HAP-1 (cell line): ENCODE measurements around the gene PTPRR.

ENCODE experiments used
- DNase-seq, 2 experiments: peaks; one replicate each; pipeline ENCODE4 v3.0.0-alpha.2; 2016 to 2020; ENCODE audit warnings: low spot score in 2 of 2
- H3K27me3 ChIP-seq: fragments of 250-450 bp; sonication (Bioruptor Pico); 2 replicates; pipeline ENCODE4 v1.5.1; 2020; ENCODE audit warnings: low read depth, mild to moderate bottlenecking, moderate library complexity
- H3K36me3 ChIP-seq: fragments of 250-450 bp; sonication (Bioruptor Pico); replicated peaks from 2 replicates; pipeline ENCODE4 v1.5.1; 2020; ENCODE audit warnings: mild to moderate bottlenecking
- H3K4me1 ChIP-seq: fragments of 250-450 bp; sonication (Bioruptor Pico); 2 replicates; pipeline ENCODE4 v1.5.1; 2020; ENCODE audit warnings: mild to moderate bottlenecking
- H3K4me3 ChIP-seq: fragments of 250-450 bp; sonication (Bioruptor Pico); 2 replicates; pipeline ENCODE4 v1.5.1; 2020; ENCODE audit warnings: mild to moderate bottlenecking, moderate library complexity
- H3K9me3 ChIP-seq: fragments of 250-450 bp; sonication (Bioruptor Pico); 2 replicates; pipeline ENCODE4 v1.5.1; 2020; ENCODE audit warnings: mild to moderate bottlenecking, moderate library complexity
- in situ Hi-C: fragments of 300-500 bp; cut with MboI; formaldehyde crosslinking; loops from 3 replicates; pipeline ENCODE4 v1.14.3; 2020; ENCODE audit warnings: low sequenced_read_pairs, inconsistent platforms, mixed read lengths

PTPRR gene

DNA sequence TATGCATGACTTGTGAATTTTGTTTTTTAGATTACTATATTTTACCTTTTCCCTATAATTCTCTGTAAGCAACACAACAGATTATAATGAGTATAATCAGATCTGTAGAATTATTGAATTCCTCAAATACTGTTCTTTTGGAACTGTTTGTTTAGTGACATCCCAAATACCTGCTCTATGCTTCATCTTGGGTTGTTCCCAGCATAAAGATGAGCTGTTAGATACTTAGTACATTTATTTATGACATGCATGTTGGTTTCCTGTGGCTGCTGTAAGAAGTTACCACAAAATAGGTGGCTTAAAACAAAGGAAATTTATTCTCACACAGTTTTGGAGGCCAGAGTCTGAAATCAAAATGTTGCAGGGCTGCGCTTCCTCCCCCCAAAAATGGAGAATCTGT, 78.4 kb downstream of the PTPRR start:
- Histone ChIP-seq H3K4me1 (no peaks in the 10 kb centered on the region), H3K36me3 (no peaks in the 10 kb centered on the region), H3K9me3 (no peaks in the 10 kb centered on the region), H3K4me3 (no peak overlapping the region), H3K27me3 (0 out of 2 replicates have a peak, but pooled peaks cover 12% of the 10 kb centered on the region)
- no peak for DNase-seq
- in situ Hi-C loops = no loop called here

DNA sequence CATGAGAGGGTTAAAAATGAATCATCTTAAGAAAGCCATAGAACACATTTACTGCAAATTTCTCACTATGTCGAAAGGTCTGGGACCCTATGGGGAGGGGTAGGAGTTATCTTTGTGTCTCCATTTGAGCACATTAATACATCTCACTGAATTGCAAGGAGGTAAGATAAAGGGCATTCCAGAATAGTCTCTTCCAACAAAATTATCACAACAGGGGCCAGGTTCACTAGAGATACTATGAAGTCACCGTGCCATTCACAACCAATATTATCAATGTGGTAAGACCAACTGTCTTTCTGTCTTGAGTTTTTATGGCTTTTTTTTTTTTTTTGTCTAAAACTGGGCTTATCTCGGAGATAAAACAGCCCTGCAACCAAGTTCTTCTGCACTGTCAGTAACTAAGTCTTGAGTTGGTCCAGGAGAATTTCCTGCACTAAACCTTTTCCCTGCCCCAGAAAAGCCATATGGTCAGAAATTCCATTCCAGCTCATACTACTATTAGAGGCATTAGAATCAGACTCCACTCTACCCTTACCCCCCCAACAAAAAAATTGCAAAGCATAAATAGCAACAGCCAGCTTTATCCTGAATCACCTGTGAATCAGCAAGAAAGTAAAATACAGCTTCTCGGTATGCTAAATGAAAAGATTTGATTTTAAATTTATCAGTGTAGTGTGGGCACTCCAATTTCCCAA, 79.7 kb downstream of the PTPRR start:
- Histone ChIP-seq H3K4me1 (no peaks in the 10 kb centered on the region), H3K4me3 (no peak overlapping the region), H3K9me3 (no peaks in the 10 kb centered on the region), H3K36me3 (no peaks in the 10 kb centered on the region), H3K27me3 (0 out of 2 replicates have a peak, but pooled peaks cover 9% of the 10 kb centered on the region)
- DNase-seq = no peak
- in situ Hi-C loops = no loop called here

DNA sequence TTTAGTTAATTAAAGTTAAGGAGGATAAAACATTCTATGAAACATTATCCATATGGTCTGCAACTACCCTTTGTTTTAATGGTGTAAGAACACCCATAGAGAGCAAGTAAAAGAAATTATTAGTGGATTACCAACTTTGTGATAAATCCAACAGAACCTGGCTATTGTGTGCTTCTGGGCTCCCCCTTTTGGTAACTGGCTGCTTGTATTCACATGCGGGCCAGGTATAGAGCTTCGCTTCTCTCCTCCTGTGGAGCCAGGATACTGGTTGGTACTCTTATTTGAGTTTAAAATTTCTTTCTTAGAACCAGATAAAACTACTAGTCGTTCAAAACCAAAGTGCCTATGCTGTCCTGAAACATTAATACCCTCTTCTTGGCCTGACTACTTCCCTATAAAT, 81.0 kb downstream of the PTPRR start:
- no peak for DNase-seq
- Histone ChIP-seq H3K4me3 (no peak overlapping the region), H3K9me3 (no peaks in the 10 kb centered on the region), H3K4me1 (no peaks in the 10 kb centered on the region), H3K36me3 (no peaks in the 10 kb centered on the region), H3K27me3 (0 out of 2 replicates have a peak, but pooled peaks cover 2% of the 10 kb centered on the region)
- in situ Hi-C loops = no loop called here

DNA sequence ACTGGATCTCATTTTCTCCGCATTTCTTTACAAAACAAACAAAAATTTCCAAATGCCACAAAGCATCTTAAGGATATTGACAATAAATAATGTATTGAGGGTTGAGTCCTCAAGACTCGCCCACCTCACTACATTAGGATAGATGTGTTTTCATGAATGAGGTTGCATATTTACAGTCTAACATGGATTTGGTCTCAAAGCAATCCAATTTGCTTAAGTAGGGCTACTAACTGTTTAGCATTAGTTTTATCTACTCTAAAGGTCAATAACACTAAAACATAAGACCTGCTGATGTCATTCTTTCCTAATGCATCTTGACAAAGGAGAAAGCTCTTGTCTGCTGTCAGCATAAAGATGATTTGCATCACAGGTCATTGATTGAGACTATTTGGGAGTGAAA, 82.4 kb downstream of the PTPRR start:
- DNase-seq = no peak
- no peaks in the 10 kb centered on the region for H3K9me3 ChIP-seq
- H3K4me1 ChIP-seq = no peaks in the 10 kb centered on the region
- H3K4me3 ChIP-seq = no peak overlapping the region
- H3K36me3 ChIP-seq = no peaks in the 10 kb centered on the region
- H3K27me3 ChIP-seq = 0 out of 2 replicates have a peak, but pooled peaks cover 2% of the 10 kb centered on the region
- in situ Hi-C loops = no loop called here

DNA sequence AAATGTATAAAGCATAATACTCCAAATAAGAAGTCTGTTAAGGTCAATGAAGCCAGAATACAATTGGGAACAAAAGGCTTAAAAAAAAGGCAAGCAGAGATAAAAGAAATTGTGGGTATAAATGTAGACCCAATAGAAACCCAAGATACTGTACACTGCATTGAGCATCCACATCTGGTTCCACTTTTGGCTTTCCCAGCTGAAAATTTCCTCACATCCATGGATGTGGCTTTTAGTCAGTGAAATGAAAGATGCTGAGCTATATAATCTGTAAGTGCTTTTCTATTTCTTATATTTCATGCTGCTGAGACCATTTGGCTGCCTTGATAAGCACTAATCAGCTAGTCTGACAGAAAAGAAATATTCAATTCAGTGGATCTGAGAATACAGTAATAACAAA, 83.5 kb downstream of the PTPRR start:
- in situ Hi-C loops = no loop called here
- Histone ChIP-seq H3K4me1 (no peaks in the 10 kb centered on the region), H3K27me3 (0 out of 2 replicates have a peak, but pooled peaks cover 2% of the 10 kb centered on the region), H3K36me3 (no peaks in the 10 kb centered on the region), H3K4me3 (no peak overlapping the region), H3K9me3 (no peaks in the 10 kb centered on the region)
- DNase-seq = no peak

DNA sequence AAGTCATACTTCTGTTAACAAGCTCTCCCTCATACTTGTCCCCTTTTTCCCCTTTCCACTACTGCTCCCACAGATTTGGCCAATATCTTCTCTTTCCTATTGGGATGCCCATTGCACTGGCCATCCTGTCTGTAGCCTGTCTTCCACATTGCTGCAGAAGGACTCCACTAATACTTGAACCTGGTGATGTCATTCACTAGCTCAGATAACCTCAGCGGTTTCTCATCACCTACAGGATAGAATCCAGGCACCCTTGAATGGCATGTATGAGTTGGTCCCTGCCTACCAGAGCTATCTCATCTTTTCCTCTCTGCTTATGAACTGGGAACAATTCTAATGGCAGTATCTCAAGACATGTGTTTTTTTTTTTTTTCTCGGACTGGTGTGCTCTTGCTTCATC, 84.6 kb downstream of the PTPRR start:
- no peak for DNase-seq
- Histone ChIP-seq H3K4me3 (no peak overlapping the region), H3K9me3 (no peaks in the 10 kb centered on the region), H3K27me3 (no peaks in the 10 kb centered on the region), H3K4me1 (no peaks in the 10 kb centered on the region), H3K36me3 (no peaks in the 10 kb centered on the region)
- in situ Hi-C loops = no loop called here

DNA sequence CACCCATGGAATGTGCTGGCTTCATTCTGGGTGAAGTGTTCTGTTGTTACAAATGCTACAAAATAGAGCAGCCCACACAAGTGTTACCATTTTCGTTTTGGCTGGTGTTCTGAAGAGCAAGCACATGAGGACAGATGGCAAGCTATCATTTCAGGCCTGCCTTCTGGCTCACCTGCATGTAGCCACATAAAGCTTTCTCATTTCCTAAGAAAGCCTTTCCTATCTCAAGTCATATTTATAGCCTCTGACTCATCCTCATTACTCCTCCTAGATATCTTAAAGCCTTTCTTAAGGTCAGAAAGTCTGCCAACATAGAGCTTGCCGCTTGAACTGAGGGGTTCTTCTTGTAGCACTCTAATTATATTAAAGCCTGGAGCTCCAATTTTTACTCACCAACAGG, 89.0 kb downstream of the PTPRR start:
- in situ Hi-C loops = no loop called here
- DNase-seq = no peak
- no peaks in the 10 kb centered on the region for H3K9me3 ChIP-seq
- H3K27me3 ChIP-seq = peaks cover 3% of the 10 kb centered on the region; the same call in 1 of the 2 replicates
- no peaks in the 10 kb centered on the region for H3K4me1 ChIP-seq
- no peak overlapping the region for H3K4me3 ChIP-seq
- no peaks in the 10 kb centered on the region for H3K36me3 ChIP-seq

DNA sequence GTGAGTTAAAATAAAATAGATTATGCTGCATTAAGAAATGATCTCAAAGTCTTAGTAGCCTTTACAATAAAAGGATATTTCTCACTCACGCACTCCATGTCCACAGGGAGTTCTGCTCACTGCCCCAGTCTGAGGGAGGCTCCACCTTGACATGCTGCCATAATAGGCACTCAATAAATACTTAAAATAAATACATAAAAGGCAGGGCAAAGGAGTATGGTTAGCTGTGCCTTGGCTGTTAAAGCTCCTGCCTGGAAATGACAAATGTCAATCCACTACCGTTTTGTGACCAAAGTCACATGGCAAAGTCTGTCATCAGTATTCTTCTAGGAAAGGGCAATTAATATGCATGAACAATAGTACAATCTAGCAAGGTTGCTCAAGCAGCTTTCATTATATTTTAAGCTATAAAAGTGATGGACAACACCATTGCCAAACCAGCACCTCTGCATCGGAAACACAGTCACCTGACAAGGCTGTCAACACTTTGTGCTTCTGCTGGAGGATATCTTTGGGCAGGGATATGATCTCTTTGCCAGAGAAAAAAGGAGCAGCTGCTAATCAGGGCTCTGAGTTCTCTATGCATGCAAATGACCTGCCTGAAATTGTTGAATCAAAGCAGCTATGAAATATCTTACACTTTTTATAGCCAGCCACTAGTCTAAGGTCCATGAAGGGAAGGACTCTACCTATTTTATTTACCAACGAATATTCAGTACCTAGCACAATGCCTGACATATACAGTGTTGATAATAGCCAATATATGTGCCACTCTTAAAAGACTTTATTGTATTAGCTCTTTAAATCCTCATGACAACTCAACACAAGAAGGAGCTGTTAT, 90.1 kb downstream of the PTPRR start:
- DNase-seq = no peak
- in situ Hi-C loops = no loop called here

DNA sequence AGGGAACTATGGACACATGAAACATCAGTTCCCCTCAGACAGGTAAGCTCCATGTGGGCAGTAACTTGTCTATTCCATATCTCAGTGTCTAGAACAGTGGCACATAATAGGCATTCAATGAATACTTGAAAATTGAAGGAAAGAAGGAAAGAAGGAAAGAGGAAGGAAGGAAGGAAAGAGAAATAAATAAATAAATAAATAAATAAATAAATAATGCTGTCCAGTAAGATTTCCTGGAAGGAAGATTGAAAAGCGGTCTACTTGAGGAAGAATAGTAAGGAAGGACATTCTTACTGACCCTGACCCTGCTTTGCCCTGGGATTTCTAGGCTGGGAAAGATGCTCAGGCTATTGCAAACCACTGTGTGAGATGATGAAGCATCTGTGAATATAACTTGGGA, 91.5 kb downstream of the PTPRR start:
- Histone ChIP-seq H3K4me3 (no peak overlapping the region), H3K36me3 (no peaks in the 10 kb centered on the region), H3K27me3 (peaks cover 3% of the 10 kb centered on the region; the same call in 1 of the 2 replicates), H3K9me3 (no peaks in the 10 kb centered on the region), H3K4me1 (no peaks in the 10 kb centered on the region)
- DNase-seq = no peak
- in situ Hi-C loops = no loop called here

More for the DNA sequence above, 90.1 kb downstream of the PTPRR start:
- Histone ChIP-seq H3K4me3 (no peak overlapping the region), H3K36me3 (no peaks in the 10 kb centered on the region), H3K9me3 (no peaks in the 10 kb centered on the region), H3K27me3 (peaks cover 3% of the 10 kb centered on the region; the same call in 1 of the 2 replicates), H3K4me1 (no peaks in the 10 kb centered on the region)

DNA sequence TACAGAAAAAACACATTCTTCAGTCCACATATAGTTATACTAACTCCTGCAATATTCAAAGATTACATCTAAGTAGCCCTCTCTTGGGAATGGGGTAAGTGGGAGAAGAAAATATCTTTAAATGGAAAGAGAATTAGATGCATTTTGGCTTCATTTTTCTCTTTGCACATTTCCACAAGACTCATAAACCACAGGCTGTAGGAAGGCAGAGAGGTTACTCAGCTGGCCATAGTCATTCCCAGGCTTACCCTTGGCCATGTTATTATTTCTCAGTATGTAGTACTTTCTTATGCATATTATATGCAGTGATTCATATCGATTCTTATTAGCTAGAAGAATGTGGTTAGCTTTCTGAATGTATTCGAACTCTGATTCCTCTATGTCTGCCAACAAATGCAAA, 92.2 kb downstream of the PTPRR start:
- Histone ChIP-seq H3K9me3 (no peaks in the 10 kb centered on the region), H3K4me3 (no peak overlapping the region), H3K27me3 (peaks cover 3% of the 10 kb centered on the region; the same call in 1 of the 2 replicates), H3K36me3 (no peaks in the 10 kb centered on the region), H3K4me1 (no peaks in the 10 kb centered on the region)
- in situ Hi-C loops = no loop called here
- no peak for DNase-seq

DNA sequence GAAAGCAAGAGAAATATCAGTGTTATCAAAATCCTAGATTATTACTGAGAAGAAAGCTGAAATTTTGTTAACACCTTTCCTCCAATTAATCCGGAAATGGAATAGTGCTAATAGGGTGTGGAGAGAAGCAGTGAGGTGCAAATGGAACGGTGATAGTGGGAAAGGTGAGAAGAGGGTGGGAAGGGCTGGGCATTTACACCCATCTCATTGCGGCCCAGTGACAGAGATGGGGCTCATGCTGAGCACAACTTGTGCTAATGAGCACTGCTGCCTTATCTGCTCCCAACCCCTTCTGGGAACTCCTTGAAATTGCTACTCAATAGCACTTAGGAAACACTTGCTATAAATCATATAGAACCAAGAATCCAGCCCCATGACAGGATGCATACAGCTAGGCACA, 94.4 kb downstream of the PTPRR start:
- H3K4me1 ChIP-seq = no peaks in the 10 kb centered on the region
- no peak for DNase-seq
- H3K27me3 ChIP-seq = peaks cover 3% of the 10 kb centered on the region; the same call in 1 of the 2 replicates
- no peak overlapping the region for H3K4me3 ChIP-seq
- H3K9me3 ChIP-seq = no peaks in the 10 kb centered on the region
- in situ Hi-C loops = no loop called here
- no peaks in the 10 kb centered on the region for H3K36me3 ChIP-seq

DNA sequence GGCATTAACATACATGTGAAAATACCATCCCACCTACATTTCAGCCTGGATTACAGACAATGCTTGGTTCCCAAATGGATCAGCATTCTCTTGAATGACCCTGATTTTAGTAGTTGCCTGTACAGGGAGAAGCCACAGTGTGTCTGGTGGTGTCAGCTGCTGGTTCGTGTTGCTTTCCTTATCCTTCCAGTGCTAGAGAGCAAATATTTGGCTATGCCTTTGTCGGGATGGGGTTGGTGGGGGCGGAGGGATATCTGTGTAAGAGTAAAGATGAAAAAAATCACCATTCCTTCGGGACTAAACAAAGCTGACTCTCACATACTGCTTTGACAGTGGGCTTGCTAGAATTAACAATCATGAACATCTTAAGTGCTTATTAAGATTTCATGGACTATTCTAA, 96.0 kb downstream of the PTPRR start:
- Histone ChIP-seq H3K36me3 (no peaks in the 10 kb centered on the region), H3K9me3 (no peaks in the 10 kb centered on the region), H3K27me3 (peaks cover 3% of the 10 kb centered on the region; the same call in 1 of the 2 replicates), H3K4me1 (no peaks in the 10 kb centered on the region), H3K4me3 (no peak overlapping the region)
- DNase-seq = no peak
- in situ Hi-C loops = no loop called here

DNA sequence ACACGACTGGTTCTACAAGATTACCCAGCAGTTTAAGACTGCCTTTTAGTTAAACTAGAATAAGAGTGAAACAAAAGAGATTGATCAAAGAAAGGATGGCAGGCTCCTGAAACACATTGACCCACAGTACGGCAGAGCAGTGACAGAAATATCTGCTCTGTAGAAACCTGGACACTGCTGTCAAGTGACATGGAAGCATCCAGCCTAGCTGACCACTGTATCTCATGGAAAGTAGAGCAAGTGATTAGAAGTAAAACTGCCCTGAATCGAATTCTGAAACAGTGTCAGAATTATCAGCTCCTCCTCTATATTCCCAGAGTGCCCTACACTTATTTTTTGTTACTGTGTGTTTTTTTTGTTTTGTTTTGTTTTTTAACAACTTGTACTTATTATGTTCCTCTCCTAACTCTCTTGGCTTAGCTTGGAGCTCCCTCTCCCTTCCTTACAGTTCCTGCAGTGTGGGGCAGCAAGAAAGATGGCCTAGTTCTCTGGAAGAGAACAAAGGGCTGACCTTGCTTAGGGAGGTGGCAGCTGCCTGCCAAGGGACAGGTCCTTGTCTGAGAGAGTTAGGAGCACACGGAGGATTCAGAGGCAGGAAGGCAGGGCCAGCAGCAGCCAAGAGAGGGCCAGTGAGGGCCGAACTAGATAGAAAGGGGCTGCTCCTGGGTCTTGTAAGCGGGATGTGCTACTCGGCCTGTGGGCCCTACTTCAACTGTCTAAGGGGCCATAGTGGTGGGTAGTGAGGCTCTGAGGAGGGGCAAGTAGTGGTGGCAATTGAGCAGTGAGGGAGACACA, 97.2 kb downstream of the PTPRR start:
- Histone ChIP-seq H3K36me3 (no peaks in the 10 kb centered on the region), H3K4me1 (no peaks in the 10 kb centered on the region), H3K9me3 (no peaks in the 10 kb centered on the region), H3K27me3 (no peaks in the 10 kb centered on the region), H3K4me3 (no peak overlapping the region)
- DNase-seq = no peak
- in situ Hi-C loops = no loop called here
